GM12878 (cell line): ENCODE results near the gene CYB5R2. TPM values are rescaled to one million over a fixed set of nuclear protein-coding genes. Genes with fewer than 3 reads are reported as not detected.

Experiments used
- ATAC-seq: fragments of 200-7000 bp; cut with Tn5 transposase; 3 replicates; pipeline ENCODE4 v1.9.1; 2020; ENCODE audit warnings: mild to moderate bottlenecking, moderate library complexity
- BruUV-seq: library from RNA; stranded (reverse); fragments of 400-500 nt; replicated peaks from 2 replicates; lab custom pipeline; 2021; lab: Mats Ljungman, UMichigan
- CTCF ChIA-PET: fragments of 300-600 bp; sonication (Branson Sonifier 250); formaldehyde crosslinking; extraction: SDS; loops from one replicate; lab custom pipeline; 2021; ENCODE audit warnings: inconsistent platforms; lab: Yijun Ruan, JAX
- POLR2A ChIA-PET: fragments of 350-600 bp; formaldehyde crosslinking; extraction: SDS; loops from one replicate; lab custom pipeline; 2021; ENCODE audit warnings: inconsistent platforms; lab: Charles Lee
- RAD21 ChIA-PET: fragments of 300-600 bp; sonication (Branson Sonifier 250); formaldehyde crosslinking; loops from one replicate; lab custom pipeline; 2023; ENCODE audit warnings: antibody characterized with exemption; ENCODE audit not compliant: unreplicated experiment; lab: Charles Lee
- SMC1A ChIA-PET: fragments of 300-600 bp; sonication (Branson Sonifier 250); formaldehyde crosslinking; loops from one replicate; lab custom pipeline; 2023; ENCODE audit not compliant: unreplicated experiment, uncharacterized antibody; lab: Charles Lee
- DNase-seq: peaks from one replicate; pipeline ENCODE4 v3.0.0-alpha.2; 2011; ENCODE audit warnings: low read depth, low spot score
- FAIRE-seq: peaks from 3 replicates; lab custom pipeline; 2011; peaks lifted over from hg19 to GRCh38; lab: Jason Lieb, UNC
- H2AFZ ChIP-seq: 2 replicates; pipeline ENCODE4 v1.6.0; 2011; ENCODE audit warnings: low read depth, low read length, control low read depth; ENCODE audit not compliant: control insufficient read depth
- H3K27ac ChIP-seq: 2 replicates; pipeline ENCODE4 v1.5.1; 2011; ENCODE audit warnings: control low read depth; ENCODE audit not compliant: control insufficient read depth, insufficient read depth
- H3K27me3 ChIP-seq, 2 experiments: replicated peaks in 1 of 2; 2 replicates each; pipeline versions ENCODE4 v1.6.0 to v1.6.1; 2011; ENCODE audit warnings: low read length in 1 of 2; ENCODE audit not compliant: control insufficient read depth in 2 of 2, insufficient read depth in 2 of 2
- H3K36me3 ChIP-seq, 2 experiments: 2 replicates each; pipeline ENCODE4 v1.5.1; 2011; ENCODE audit warnings: low read length in 1 of 2; ENCODE audit not compliant: control insufficient read depth in 2 of 2, insufficient read depth in 2 of 2
- H3K4me1 ChIP-seq: 2 replicates; pipeline ENCODE4 v1.6.1; 2011; ENCODE audit warnings: mild to moderate bottlenecking, low read length, moderate library complexity, mixed read lengths; ENCODE audit not compliant: control insufficient read depth, insufficient read depth
- H3K4me2 ChIP-seq: 2 replicates; pipeline ENCODE4 v1.6.0; 2011; ENCODE audit warnings: control low read depth; ENCODE audit not compliant: control insufficient read depth, insufficient read depth
- H3K4me3 ChIP-seq: fragments of 200-600 bp; sonication (generic); 2 replicates; pipeline ENCODE4 v1.5.1; 2016
- H3K79me2 ChIP-seq: 2 replicates; pipeline ENCODE4 v1.6.0; 2011; ENCODE audit warnings: low read length; ENCODE audit not compliant: control insufficient read depth, insufficient read depth
- H3K9ac ChIP-seq: 2 replicates; pipeline ENCODE4 v1.8.0; 2011; ENCODE audit warnings: low read length, control low read depth, mixed read lengths; ENCODE audit not compliant: control insufficient read depth, insufficient read depth
- H3K9me3 ChIP-seq: replicated peaks from 3 replicates; pipeline ENCODE4 v1.5.1; 2011; ENCODE audit warnings: mild to moderate bottlenecking, low read length; ENCODE audit not compliant: control insufficient read depth, insufficient read depth
- H4K20me1 ChIP-seq: 2 replicates; pipeline ENCODE4 v1.6.0; 2011; ENCODE audit not compliant: control insufficient read depth, insufficient read depth
- GATAD2B ChIP-seq: fragments of 450-650 bp; conservative IDR thresholded peaks from 2 replicates; pipeline ENCODE4 v1.6.1; 2017; ENCODE audit warnings: low read depth, mild to moderate bottlenecking, moderate library complexity
- HDAC6 ChIP-seq: fragments of 200-600 bp; sonication (generic); IDR thresholded peaks from one replicate; pipeline ENCODE4 v1.8.0; 2017; ENCODE audit warnings: antibody characterized with exemption; ENCODE audit not compliant: unreplicated experiment
- MYB ChIP-seq: fragments of 150-350 bp; IDR thresholded peaks from 2 replicates; pipeline ENCODE4 v1.6.1; 2014; ENCODE audit warnings: mild to moderate bottlenecking, low read depth, low read length, borderline replicate concordance
- POLR2A ChIP-seq: IDR thresholded peaks from 2 replicates; pipeline ENCODE4 v1.6.1; 2011; ENCODE audit warnings: low read depth, mild to moderate bottlenecking, low read length
- POLR2AphosphoS2 ChIP-seq: IDR thresholded peaks from 2 replicates; pipeline ENCODE4 v1.6.1; 2011; ENCODE audit warnings: low read depth, mild to moderate bottlenecking, low read length, improper control_type of control experiment, moderate library complexity
- RAD21 ChIP-seq: IDR thresholded peaks from 2 replicates; pipeline ENCODE4 v1.6.1; 2011; ENCODE audit warnings: mild to moderate bottlenecking, low read depth, low read length, moderate library complexity; ENCODE audit not compliant: insufficient read depth
- REST ChIP-seq: IDR thresholded peaks from 2 replicates; pipeline ENCODE4 v1.6.1; 2012; ENCODE audit warnings: mild to moderate bottlenecking, low read depth, low read length
- SREBF2 ChIP-seq: IDR thresholded peaks from 2 replicates; pipeline ENCODE4 v1.6.1; 2012; ENCODE audit warnings: mild to moderate bottlenecking, low read length
- SUPT20H ChIP-seq: IDR thresholded peaks from 2 replicates; pipeline ENCODE4 v1.6.1; 2011; ENCODE audit warnings: low read depth, mild to moderate bottlenecking, low read length, moderate library complexity, borderline replicate concordance; ENCODE audit not compliant: control insufficient read depth
- WGBS: methylation state at CpG from one replicate; pipeline ENCODE4 v1.1.6; 2016; ENCODE audit warnings: low lambda C conversion rate; ENCODE audit not compliant: insufficient replicate concordance, insufficient coverage; ENCODE audit errors: missing lambda C conversion rate; 5-methylcytosine and 5-hydroxymethylcytosine counted together
- in situ Hi-C: fragments of 300-500 bp; cut with MboI; formaldehyde crosslinking; loops from 9 replicates; pipeline ENCODE4 v1.14.3; 2018; ENCODE audit warnings: mixed read lengths
- intact Hi-C: fragments of 100-400 bp; cut with micrococcal nuclease; formaldehyde crosslinking; loops from one replicate; pipeline ENCODE4 v1.14.2; 2022; ENCODE audit not compliant: unreplicated experiment
- polyA plus RNA-seq, 11 experiments: library from polyadenylated mRNA; depleted of rRNA in 4 of 11; unstranded in 6 of 11; stranded (reverse) in 5 of 11; fragments of >200 nt; fragmentation: Nextera tagmentation in 4 of 11; fragmentation: Illumina TruSeq in 1 of 11; extraction: Ambion mirVana in 4 of 11; extraction: Trizol in 1 of 11; gene quantifications; 1 replicate in 1 of 11; 2 replicates in 10 of 11; pipeline versions ENCODE4 v1.2.1 to v1.2.3, GENCODE V29; 2011 to 2016; ENCODE audit warnings: inconsistent platforms in 2 of 11, missing spikeins in 2 of 11, low read depth in 1 of 11
- total RNA-seq, 4 experiments: library from RNA; depleted of rRNA in 3 of 4; stranded (reverse); fragments of >200 nt in 3 of 4; fragmentation: Illumina TruSeq in 1 of 4; extraction: Trizol in 1 of 4; gene quantifications; 2 replicates each; pipeline versions ENCODE4 v1.2.1 to v1.2.3, GENCODE V29; 2013 to 2021

CYB5R2 gene
- total and polyA plus RNA-seq, 10 of the 15 experiments (the other 5 are each of a cell fraction or from before 2014, with no cell fraction given): 21.0 to 111 (median 70.4) TPM

GRCh38 chr11:7651700-7652099 lies 21.6 kb downstream of the CYB5R2 start (continued):
- TF ChIP-seq SUPT20H: no peak

- Histone ChIP-seq H3K9me3 (no peaks in the 10 kb centered on the region), H3K27ac (no peak overlapping the region), H3K4me2 (no peak overlapping the region), H3K79me2 (no peaks in the 10 kb centered on the region), H3K9ac (no peak overlapping the region), H3K4me1 (no peaks in the 10 kb centered on the region), H4K20me1 (no peaks in the 10 kb centered on the region), H2AFZ (no peak overlapping the region), H3K36me3 (peaks cover 31 to 58% of the 10 kb centered on the region in 2 experiments), H3K27me3 (no peaks in the 10 kb centered on the region), H3K4me3 (no peak overlapping the region)
- no peak for FAIRE-seq
- WGBS: 76% methylated on average over 5 of the region's 5 CpGs
- POLR2A ChIA-PET: no interaction called here
- TF ChIP-seq MYB: no peak
- TF ChIP-seq HDAC6: no peak
- TF ChIP-seq GATAD2B: no peak
- TF ChIP-seq POLR2A: no peak
- TF ChIP-seq POLR2AphosphoS2: no peak
- TF ChIP-seq RAD21: no peak
- no peak for TF ChIP-seq REST
- TF ChIP-seq SREBF2: no peak
- DNase-seq: no peak
- CTCF ChIA-PET: no interaction called here
- intact Hi-C loops: no loop called here
- no peak for ATAC-seq
- SMC1A ChIA-PET: interaction anchor here (1.3 kb wide), 1 partner anchor 208 kb away, joined by 3 read pairs; no protein-coding TSS in a partner anchor
- no TSS peak for BruUV-seq
- in situ Hi-C loops: no loop called here
- RAD21 ChIA-PET: no interaction called here
These were observed 22.2 kb downstream of the CYB5R2 start for GRCh38 chr11:7651140-7651551.
